Fibroblast of skin of scalp (primary cell): Measurements from ENCODE around the gene GPBP1L1.
A peak's percentile ranks its signal among the peaks of the same experiment; 100 is the strongest.

Experiments used
- DNase-seq: peaks from one replicate; pipeline ENCODE4 v3.0.0-alpha.2; 2013

The GPBP1L1 gene

DNA sequence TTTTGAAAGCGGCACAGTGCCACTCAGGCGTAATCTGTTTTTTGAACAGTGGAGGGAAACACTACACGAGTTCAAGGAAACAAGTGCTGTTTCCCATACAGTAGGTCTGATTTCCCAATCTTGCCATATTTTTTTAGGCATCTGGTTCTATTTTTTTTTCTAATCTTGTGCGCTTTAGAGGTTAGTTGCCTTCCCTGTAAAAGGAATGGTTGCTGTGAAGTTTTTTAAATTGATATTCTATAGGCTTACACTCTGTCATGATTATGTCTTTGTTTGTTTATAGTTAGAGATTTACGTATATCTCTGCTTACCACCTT lies 101.3 kb downstream of the GPBP1L1 start:
- DNase-seq, result no peak

GRCh38 chr1:45584351-45585109 lies 101.8 kb downstream of the GPBP1L1 start:
- DNase-seq, result peak; percentile 87

GRCh38 chr1:45583666-45584350 lies 102.5 kb downstream of the GPBP1L1 start, which contains the start of gene NASP:
NASP (plus strand) TSS chr1:45584041; CDS start chr1:45584147, 106 bp downstream.
- DNase-seq, result peak; percentile 86

DNA sequence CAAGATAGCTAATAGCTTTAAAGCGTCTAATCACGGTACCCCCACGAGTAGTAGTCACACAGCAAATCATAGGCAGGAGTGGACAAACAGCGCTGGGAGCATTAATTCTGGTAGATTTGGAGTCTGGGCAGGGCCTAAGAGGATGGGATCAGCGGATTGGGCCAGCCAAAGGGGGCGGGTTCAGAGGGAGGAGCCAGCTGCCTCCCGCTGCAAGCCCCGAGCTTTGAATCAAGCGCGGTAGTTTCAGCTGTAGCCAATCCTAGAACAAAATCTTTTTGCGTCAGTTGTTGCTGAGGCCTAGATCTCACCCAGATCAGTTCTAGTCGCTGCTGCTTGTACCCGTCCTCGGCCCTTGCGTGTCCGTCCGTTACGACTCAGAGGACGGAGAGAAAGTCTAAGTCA lies 103.1 kb downstream of the GPBP1L1 start:
- DNase-seq, result peak; percentile 97
